Embryonic facial prominence (tissue), 1 donor: Measurements from ENCODE around the gene SGPP2.
"Not testable (repeated sequence)": the region's sequence is repeated elsewhere in the genome, so short reads cannot be mapped to it uniquely, and the experiment has no call there.

Experiments
- DNase-seq: peaks from one replicate; pipeline ENCODE4 v3.0.0-alpha.2; 2016; ENCODE audit errors: extremely low spot score

The SGPP2 gene

GRCh38 chr2:222576171-222577081, 152.1 kb downstream of the SGPP2 start:
- DNase-seq = no peak

DNA sequence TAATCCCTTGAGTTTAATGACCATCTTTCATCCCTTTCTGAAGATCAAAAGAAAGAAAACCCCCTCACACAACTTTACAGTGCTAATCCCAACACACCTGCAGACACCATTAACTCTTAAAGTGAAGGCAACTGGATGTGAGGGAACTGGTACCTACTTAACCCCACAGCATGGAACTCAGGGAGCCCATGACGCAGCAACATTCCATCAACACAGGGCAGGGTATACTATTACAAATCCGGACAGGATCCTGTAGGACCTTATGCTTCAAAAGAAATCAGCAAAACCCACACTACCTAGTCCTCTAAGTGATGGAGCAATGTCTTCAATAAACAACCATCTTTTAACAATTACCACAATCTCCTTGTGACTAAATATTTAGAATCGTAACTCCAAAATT, 153.0 kb downstream of the SGPP2 start:
- no peak for DNase-seq

- no peak for DNase-seq
Observed at GRCh38 chr2:222582928-222583327, 158.6 kb downstream of the SGPP2 start.

GRCh38 chr2:222584589-222584988, 160.2 kb downstream of the SGPP2 start:
- DNase-seq = not testable (repeated sequence)

DNA sequence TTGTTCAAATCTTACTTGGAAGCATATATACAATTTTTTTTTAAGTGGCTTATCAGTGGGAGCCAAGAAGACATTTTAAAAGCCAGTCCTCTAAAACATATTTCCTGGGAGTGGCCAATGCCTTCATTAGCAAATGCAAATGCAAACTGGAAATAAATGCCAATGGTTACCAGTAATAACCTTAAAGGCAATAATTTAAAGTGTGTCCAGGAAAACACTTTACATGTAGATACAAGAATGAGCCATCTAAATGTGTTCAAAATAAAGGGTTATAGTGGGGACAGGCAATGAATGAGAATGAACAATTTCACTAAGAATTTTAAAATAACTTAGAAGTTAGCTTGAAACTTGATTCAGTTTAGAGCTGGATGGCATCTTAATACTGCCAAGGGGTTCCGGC, 167.3 kb downstream of the SGPP2 start:
- DNase-seq = no peak

DNA sequence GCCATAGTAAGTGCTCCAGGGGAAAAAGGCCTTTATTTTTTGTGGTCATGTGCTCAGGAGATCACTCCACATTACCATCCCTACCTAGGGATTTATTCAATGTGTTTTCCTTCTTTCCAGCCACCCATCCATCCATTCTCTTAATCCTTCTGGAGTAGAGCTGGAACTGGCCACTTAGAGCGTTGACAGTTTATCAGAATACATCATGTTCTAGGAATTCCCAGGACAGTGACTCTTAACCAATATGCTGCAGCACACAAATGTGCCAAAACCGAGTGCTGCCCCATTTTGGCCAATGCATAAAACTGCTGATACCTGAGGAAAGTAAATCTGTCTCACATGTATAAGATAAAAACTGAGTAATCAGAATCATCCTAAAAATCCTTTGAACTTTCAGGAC, 167.8 kb downstream of the SGPP2 start:
- no peak for DNase-seq

- no peak for DNase-seq
Observed at GRCh38 chr2:222594679-222595078, 170.3 kb downstream of the SGPP2 start.

GRCh38 chr2:222595581-222595980, 171.2 kb downstream of the SGPP2 start:
- DNase-seq = no peak

DNA sequence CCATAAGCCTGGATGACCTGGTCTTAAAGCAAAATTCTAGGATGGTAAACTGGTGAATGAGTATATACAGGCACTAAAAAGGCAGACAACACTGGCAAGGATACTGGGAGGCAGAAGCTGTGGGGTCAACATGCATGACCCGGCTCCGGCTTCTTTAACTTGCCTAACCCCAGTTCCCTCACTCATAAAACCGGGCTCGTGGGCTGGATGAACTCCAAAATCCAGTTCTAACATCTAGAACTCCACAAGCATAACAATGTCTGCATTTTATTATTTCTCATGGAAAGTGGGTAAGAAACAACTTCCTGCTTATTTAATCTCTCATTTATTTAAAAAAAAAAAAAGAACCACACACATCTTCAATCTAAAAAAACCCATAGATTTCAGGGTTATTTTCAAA, 174.3 kb downstream of the SGPP2 start:
- DNase-seq = no peak

GRCh38 chr2:222603501-222603900, 179.2 kb downstream of the SGPP2 start:
- DNase-seq = no peak

DNA sequence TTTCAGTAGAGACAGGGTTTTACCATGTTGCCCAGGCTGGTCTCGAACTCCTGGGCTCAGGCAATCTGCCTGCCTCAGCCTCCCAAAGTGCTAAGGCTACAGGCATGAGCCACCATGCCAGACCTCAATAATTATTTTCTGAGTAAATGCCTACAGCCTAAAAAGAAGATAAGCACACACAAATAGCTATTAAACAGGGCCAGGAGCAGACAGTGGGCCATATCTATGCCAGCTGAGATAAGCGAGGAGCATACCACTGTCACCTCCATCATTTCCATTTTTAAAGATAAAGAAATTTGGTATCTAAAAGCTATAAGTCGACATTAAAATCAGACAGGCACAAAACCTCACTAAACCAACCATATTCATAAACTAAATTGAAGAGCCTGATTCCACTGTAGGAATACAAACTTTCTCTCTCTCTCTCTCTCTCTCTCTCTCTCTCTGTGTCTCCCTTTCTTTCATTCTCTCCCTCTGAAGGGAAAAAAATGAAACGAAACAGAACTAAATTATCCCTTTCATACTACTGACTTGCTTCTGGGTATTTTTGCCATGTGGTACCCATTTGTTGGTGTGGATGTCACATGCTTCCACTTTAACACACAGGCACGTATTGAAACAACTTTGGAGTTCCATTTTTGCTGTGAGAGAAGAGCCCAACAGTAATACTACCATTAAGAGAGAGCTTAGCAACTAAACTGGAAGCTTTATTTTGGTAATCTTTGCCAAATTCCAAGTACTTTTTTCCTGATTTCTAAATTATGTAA, 180.6 kb downstream of the SGPP2 start:
- DNase-seq = no peak

GRCh38 chr2:222606306-222606705, 182.0 kb downstream of the SGPP2 start:
- DNase-seq = no peak

- no peak for DNase-seq
Observed at GRCh38 chr2:222608081-222608480, 183.7 kb downstream of the SGPP2 start.

DNA sequence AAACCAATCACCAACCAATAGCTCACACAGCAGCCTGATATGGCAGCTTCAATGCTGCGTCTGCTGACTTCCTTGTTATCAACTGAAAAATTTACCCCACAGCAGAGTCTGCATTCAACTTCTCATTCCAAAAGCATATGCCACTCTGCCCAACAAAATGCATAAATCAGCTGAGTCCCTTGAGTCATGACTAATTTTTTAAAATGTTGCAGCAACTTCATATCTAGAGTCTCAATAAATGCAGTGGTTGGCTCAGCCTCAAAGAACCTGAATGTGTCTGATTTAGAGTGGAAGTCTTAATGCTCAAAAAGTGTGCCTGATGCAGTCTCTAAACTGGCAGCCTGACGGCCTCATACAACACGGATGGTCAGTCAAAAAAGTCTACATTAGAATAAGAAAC, 185.0 kb downstream of the SGPP2 start:
- no peak for DNase-seq
